ENCODE data around the gene AGAP3. TPM values are rescaled to one million over a fixed set of nuclear protein-coding genes. Genes with fewer than 3 reads are reported as not detected.
A peak's percentile ranks its signal among the peaks of the same experiment; 100 is the strongest.

The AGAP3 gene
- total and polyA plus RNA-seq, 8 donors = 83.3 to 167 (median 100) TPM

- TF ChIP-seq CTCF (IDR thresholded peaks at IDR 0.05) = no peak
- peaks cover 0 to 16% of the 10 kb centered on the region in 2 donors for H3K36me3 ChIP-seq
- ATAC-seq = peak; percentile 76
- peak overlapping the region; percentile 87 to 93 for H3K4me3 ChIP-seq
- peak overlapping the region; percentile 96 to 98 for H3K27ac ChIP-seq
- DNase-seq = peak; percentile 98 to 100 (median 99)
- H3K4me1 ChIP-seq = peaks cover 33 to 61% of the 10 kb centered on the region in 2 donors
- intact Hi-C loops (cut with DNase I) = no loop called here
- no peaks in the 10 kb centered on the region for H3K9me3 ChIP-seq
- no peaks in the 10 kb centered on the region for H3K27me3 ChIP-seq
Observed at GRCh38 chr7:151057989-151058780, 28.1 kb upstream of the AGAP3 start.

- peaks cover 0 to 16% of the 10 kb centered on the region in 2 donors for H3K36me3 ChIP-seq
- H3K4me1 ChIP-seq = peaks cover 33 to 55% of the 10 kb centered on the region in 2 donors
- H3K4me3 ChIP-seq = peak overlapping the region; percentile 86 to 93
- H3K27me3 ChIP-seq = no peaks in the 10 kb centered on the region
- TF ChIP-seq CTCF (IDR thresholded peaks at IDR 0.05) = no peak
- intact Hi-C loops (cut with DNase I) = no loop called here
- H3K27ac ChIP-seq = peak overlapping the region; percentile 96 to 98
- no peak for DNase-seq
- ATAC-seq = no peak
- H3K9me3 ChIP-seq = no peaks in the 10 kb centered on the region
Observed at GRCh38 chr7:151058781-151059366, 27.4 kb upstream of the AGAP3 start.

GRCh38 chr7:151059367-151060112 lies 26.7 kb upstream of the AGAP3 start, which contains the start of gene SLC4A2:
SLC4A2 (plus strand) TSS chr7:151059589; CDS start chr7:151061988, 2,399 bp downstream.
- H3K36me3 ChIP-seq = peaks cover 0 to 20% of the 10 kb centered on the region in 2 donors
- peak; percentile 31 to 43 for TF ChIP-seq CTCF (IDR thresholded peaks at IDR 0.05)
- H3K4me1 ChIP-seq = peaks cover 33 to 55% of the 10 kb centered on the region in 2 donors
- peak; percentile 79 to 94 (median 86) for DNase-seq
- H3K27me3 ChIP-seq = no peaks in the 10 kb centered on the region
- intact Hi-C loops (cut with DNase I) = no loop called here
- H3K9me3 ChIP-seq = no peaks in the 10 kb centered on the region
- ATAC-seq = peak; percentile 41
- peak within 1 kb of the TSS; percentile 96 to 98 for H3K27ac ChIP-seq
- peak within 1 kb of the TSS; percentile 86 to 93 for H3K4me3 ChIP-seq

GRCh38 chr7:151060113-151060415 lies 26.2 kb upstream of the AGAP3 start:
- intact Hi-C loops (cut with DNase I) = no loop called here
- ATAC-seq = no peak
- H3K9me3 ChIP-seq = no peaks in the 10 kb centered on the region
- H3K4me3 ChIP-seq = peak overlapping the region; percentile 86 to 93
- no peak for TF ChIP-seq CTCF (IDR thresholded peaks at IDR 0.05)
- DNase-seq = no peak
- peaks cover 33 to 55% of the 10 kb centered on the region in 2 donors for H3K4me1 ChIP-seq
- H3K36me3 ChIP-seq = peaks cover 0 to 25% of the 10 kb centered on the region in 2 donors
- H3K27ac ChIP-seq = peak overlapping the region; percentile 96 to 98
- no peaks in the 10 kb centered on the region for H3K27me3 ChIP-seq
